WTC11 (cell line): ENCODE data around the gene NUDT8.

Source experiments
- ESRRA ChIP-seq: sonication (generic); formaldehyde crosslinking; IDR thresholded peaks from 2 replicates; pipeline ENCODE4 v1.8.1; 2022; ENCODE audit warnings: mild to moderate bottlenecking, missing genetic modification reagents, borderline replicate concordance
- ETV6 ChIP-seq: sonication (generic); formaldehyde crosslinking; IDR thresholded peaks from 2 replicates; pipeline ENCODE4 v1.8.1; 2022; ENCODE audit warnings: mild to moderate bottlenecking, missing genetic modification reagents
- NFE2L1 ChIP-seq: sonication (generic); formaldehyde crosslinking; IDR thresholded peaks from 2 replicates; pipeline ENCODE4 v1.8.1; 2023; ENCODE audit warnings: missing genetic modification reagents
- NFYB ChIP-seq: sonication (generic); formaldehyde crosslinking; conservative IDR thresholded peaks from 2 replicates; pipeline ENCODE4 v1.8.0; 2022; ENCODE audit warnings: low read depth, missing genetic modification reagents
- RELA ChIP-seq: sonication (generic); formaldehyde crosslinking; IDR thresholded peaks from 2 replicates; pipeline ENCODE4 v1.8.1; 2022; ENCODE audit warnings: missing genetic modification reagents, mild to moderate bottlenecking, borderline replicate concordance
- SP1 ChIP-seq: sonication (generic); formaldehyde crosslinking; conservative IDR thresholded peaks from 2 replicates; pipeline ENCODE4 v1.8.1; 2022; ENCODE audit warnings: missing genetic modification reagents
- ZNF263 ChIP-seq: sonication (generic); formaldehyde crosslinking; IDR thresholded peaks from 2 replicates; pipeline ENCODE4 v1.8.1; 2022; ENCODE audit warnings: low read depth, mild to moderate bottlenecking, moderate library complexity, missing genetic modification reagents
- TF ChIP-seq, protein P1 (sequence below): fragments of 200-600 bp; IDR thresholded peaks from 2 replicates; pipeline ENCODE4 v1.8.0; 2022; ENCODE audit warnings: antibody characterized with exemption
- TF ChIP-seq, protein P2 (sequence below): sonication (generic); formaldehyde crosslinking; IDR thresholded peaks from 2 replicates; pipeline ENCODE4 v1.8.1; 2023; ENCODE audit warnings: mild to moderate bottlenecking, missing genetic modification reagents
- TF ChIP-seq, protein P3 (sequence below): fragments of 250-450 bp; sonication (Bioruptor Pico); IDR thresholded peaks from 2 replicates; pipeline ENCODE4 v1.9.0; 2021; ENCODE audit warnings: mild to moderate bottlenecking
- TF ChIP-seq, protein P4 (sequence below): sonication (generic); formaldehyde crosslinking; IDR thresholded peaks from 2 replicates; pipeline ENCODE4 v1.8.0; 2023; ENCODE audit warnings: missing genetic modification reagents, mild to moderate bottlenecking, borderline replicate concordance
- TF ChIP-seq, protein P5 (sequence below): sonication (generic); formaldehyde crosslinking; IDR thresholded peaks from 2 replicates; pipeline ENCODE4 v1.8.0; 2022; ENCODE audit warnings: mild to moderate bottlenecking, missing genetic modification reagents
- TF ChIP-seq, protein P6 (sequence below): sonication (generic); formaldehyde crosslinking; IDR thresholded peaks from 2 replicates; pipeline ENCODE4 v1.8.1; 2023; ENCODE audit warnings: mild to moderate bottlenecking, missing genetic modification reagents, moderate library complexity
- TF ChIP-seq, protein P7 (sequence below): fragments of 250-450 bp; sonication (Bioruptor Pico); IDR thresholded peaks from 2 replicates; pipeline ENCODE4 v2.1.2; 2022; ENCODE audit warnings: mild to moderate bottlenecking, moderate library complexity

DNA sequence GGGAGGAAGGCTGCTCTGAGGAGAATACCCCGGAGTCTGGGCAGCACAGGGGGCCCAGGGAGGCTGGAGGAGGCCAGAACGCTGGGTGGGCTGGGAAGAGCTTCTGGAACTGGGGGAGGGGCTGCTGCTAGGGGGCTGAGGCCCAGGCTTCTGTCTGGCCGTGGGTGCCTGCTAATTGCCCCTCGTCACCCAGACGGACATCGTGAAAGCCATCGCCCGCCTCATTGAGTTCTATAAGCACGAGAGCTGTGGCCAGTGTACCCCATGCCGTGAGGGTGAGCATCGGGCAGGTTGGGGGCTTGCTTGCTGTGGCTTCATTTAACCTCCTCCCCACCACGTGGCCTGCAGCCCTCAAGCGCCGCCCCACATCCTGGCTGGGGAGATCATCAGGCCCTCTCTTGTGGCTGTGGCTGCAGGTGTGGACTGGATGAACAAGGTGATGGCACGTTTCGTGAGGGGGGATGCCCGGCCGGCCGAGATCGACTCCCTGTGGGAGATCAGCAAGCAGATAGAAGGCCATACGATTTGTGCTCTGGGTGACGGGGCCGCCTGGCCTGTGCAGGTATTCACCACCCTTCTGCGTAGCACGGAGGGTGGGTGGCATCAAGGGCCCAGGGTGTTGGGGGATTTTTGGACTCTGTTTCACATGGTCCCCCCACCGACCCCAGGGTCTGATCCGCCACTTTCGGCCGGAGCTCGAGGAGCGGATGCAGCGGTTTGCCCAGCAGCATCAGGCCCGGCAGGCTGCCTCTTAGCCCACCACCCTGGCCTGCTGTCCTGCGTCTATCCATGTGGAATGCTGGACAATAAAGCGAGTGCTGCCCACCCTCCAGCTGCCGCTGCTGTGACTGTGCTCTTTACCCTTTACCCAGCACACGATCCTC is 17.8 kb downstream of the NUDT8 start:
- TF ChIP-seq, protein P1, sequence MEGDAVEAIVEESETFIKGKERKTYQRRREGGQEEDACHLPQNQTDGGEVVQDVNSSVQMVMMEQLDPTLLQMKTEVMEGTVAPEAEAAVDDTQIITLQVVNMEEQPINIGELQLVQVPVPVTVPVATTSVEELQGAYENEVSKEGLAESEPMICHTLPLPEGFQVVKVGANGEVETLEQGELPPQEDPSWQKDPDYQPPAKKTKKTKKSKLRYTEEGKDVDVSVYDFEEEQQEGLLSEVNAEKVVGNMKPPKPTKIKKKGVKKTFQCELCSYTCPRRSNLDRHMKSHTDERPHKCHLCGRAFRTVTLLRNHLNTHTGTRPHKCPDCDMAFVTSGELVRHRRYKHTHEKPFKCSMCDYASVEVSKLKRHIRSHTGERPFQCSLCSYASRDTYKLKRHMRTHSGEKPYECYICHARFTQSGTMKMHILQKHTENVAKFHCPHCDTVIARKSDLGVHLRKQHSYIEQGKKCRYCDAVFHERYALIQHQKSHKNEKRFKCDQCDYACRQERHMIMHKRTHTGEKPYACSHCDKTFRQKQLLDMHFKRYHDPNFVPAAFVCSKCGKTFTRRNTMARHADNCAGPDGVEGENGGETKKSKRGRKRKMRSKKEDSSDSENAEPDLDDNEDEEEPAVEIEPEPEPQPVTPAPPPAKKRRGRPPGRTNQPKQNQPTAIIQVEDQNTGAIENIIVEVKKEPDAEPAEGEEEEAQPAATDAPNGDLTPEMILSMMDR = no peak
- TF ChIP-seq ZNF263 (CRISPR knock-in tag) (no peak), NFYB (CRISPR knock-in tag) (no peak), NFE2L1 (no peak), ETV6 (CRISPR knock-in tag) (no peak), ESRRA (CRISPR knock-in tag) (no peak), RELA (no peak), SP1 (CRISPR knock-in tag) (no peak)
- TF ChIP-seq, protein P2, sequence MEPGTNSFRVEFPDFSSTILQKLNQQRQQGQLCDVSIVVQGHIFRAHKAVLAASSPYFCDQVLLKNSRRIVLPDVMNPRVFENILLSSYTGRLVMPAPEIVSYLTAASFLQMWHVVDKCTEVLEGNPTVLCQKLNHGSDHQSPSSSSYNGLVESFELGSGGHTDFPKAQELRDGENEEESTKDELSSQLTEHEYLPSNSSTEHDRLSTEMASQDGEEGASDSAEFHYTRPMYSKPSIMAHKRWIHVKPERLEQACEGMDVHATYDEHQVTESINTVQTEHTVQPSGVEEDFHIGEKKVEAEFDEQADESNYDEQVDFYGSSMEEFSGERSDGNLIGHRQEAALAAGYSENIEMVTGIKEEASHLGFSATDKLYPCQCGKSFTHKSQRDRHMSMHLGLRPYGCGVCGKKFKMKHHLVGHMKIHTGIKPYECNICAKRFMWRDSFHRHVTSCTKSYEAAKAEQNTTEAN (CRISPR knock-in tag) = no peak
- TF ChIP-seq, protein P3, sequence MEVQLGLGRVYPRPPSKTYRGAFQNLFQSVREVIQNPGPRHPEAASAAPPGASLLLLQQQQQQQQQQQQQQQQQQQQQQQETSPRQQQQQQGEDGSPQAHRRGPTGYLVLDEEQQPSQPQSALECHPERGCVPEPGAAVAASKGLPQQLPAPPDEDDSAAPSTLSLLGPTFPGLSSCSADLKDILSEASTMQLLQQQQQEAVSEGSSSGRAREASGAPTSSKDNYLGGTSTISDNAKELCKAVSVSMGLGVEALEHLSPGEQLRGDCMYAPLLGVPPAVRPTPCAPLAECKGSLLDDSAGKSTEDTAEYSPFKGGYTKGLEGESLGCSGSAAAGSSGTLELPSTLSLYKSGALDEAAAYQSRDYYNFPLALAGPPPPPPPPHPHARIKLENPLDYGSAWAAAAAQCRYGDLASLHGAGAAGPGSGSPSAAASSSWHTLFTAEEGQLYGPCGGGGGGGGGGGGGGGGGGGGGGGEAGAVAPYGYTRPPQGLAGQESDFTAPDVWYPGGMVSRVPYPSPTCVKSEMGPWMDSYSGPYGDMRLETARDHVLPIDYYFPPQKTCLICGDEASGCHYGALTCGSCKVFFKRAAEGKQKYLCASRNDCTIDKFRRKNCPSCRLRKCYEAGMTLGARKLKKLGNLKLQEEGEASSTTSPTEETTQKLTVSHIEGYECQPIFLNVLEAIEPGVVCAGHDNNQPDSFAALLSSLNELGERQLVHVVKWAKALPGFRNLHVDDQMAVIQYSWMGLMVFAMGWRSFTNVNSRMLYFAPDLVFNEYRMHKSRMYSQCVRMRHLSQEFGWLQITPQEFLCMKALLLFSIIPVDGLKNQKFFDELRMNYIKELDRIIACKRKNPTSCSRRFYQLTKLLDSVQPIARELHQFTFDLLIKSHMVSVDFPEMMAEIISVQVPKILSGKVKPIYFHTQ (CRISPR knock-in tag) = no peak
- TF ChIP-seq, protein P4, sequence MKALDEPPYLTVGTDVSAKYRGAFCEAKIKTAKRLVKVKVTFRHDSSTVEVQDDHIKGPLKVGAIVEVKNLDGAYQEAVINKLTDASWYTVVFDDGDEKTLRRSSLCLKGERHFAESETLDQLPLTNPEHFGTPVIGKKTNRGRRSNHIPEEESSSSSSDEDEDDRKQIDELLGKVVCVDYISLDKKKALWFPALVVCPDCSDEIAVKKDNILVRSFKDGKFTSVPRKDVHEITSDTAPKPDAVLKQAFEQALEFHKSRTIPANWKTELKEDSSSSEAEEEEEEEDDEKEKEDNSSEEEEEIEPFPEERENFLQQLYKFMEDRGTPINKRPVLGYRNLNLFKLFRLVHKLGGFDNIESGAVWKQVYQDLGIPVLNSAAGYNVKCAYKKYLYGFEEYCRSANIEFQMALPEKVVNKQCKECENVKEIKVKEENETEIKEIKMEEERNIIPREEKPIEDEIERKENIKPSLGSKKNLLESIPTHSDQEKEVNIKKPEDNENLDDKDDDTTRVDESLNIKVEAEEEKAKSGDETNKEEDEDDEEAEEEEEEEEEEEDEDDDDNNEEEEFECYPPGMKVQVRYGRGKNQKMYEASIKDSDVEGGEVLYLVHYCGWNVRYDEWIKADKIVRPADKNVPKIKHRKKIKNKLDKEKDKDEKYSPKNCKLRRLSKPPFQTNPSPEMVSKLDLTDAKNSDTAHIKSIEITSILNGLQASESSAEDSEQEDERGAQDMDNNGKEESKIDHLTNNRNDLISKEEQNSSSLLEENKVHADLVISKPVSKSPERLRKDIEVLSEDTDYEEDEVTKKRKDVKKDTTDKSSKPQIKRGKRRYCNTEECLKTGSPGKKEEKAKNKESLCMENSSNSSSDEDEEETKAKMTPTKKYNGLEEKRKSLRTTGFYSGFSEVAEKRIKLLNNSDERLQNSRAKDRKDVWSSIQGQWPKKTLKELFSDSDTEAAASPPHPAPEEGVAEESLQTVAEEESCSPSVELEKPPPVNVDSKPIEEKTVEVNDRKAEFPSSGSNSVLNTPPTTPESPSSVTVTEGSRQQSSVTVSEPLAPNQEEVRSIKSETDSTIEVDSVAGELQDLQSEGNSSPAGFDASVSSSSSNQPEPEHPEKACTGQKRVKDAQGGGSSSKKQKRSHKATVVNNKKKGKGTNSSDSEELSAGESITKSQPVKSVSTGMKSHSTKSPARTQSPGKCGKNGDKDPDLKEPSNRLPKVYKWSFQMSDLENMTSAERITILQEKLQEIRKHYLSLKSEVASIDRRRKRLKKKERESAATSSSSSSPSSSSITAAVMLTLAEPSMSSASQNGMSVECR (CRISPR knock-in tag) = no peak
- TF ChIP-seq, protein P5, sequence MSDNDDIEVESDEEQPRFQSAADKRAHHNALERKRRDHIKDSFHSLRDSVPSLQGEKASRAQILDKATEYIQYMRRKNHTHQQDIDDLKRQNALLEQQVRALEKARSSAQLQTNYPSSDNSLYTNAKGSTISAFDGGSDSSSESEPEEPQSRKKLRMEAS (CRISPR knock-in tag) = no peak
- TF ChIP-seq, protein P6, sequence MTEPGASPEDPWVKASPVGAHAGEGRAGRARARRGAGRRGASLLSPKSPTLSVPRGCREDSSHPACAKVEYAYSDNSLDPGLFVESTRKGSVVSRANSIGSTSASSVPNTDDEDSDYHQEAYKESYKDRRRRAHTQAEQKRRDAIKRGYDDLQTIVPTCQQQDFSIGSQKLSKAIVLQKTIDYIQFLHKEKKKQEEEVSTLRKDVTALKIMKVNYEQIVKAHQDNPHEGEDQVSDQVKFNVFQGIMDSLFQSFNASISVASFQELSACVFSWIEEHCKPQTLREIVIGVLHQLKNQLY (CRISPR knock-in tag) = no peak
- TF ChIP-seq, protein P7, sequence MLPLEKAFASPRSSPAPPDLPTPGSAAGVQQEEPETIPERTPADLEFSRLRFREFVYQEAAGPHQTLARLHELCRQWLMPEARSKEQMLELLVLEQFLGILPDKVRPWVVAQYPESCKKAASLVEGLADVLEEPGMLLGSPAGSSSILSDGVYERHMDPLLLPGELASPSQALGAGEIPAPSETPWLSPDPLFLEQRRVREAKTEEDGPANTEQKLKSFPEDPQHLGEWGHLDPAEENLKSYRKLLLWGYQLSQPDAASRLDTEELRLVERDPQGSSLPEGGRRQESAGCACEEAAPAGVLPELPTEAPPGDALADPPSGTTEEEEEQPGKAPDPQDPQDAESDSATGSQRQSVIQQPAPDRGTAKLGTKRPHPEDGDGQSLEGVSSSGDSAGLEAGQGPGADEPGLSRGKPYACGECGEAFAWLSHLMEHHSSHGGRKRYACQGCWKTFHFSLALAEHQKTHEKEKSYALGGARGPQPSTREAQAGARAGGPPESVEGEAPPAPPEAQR (CRISPR knock-in tag) = no peak
